Mesodermal cell (in vitro differentiated cells): ENCODE measurements around the gene PTPN6.

ENCODE experiments used
- H3K27ac ChIP-seq: 2 replicates; pipeline ENCODE4 v1.7.0; 2013; ENCODE audit warnings: mild to moderate bottlenecking, low read depth, low read length, moderate library complexity; ENCODE audit not compliant: severe bottlenecking
- H3K36me3 ChIP-seq: 2 replicates; pipeline ENCODE4 v1.7.1; 2013; ENCODE audit warnings: mild to moderate bottlenecking, low read length, moderate library complexity; ENCODE audit not compliant: control insufficient read depth, insufficient read depth
- H3K4me1 ChIP-seq: one replicate; pipeline ENCODE4 v1.7.1; 2013; ENCODE audit warnings: mild to moderate bottlenecking, low read length; ENCODE audit not compliant: insufficient read depth, control insufficient read depth, poor library complexity, severe bottlenecking
- H3K4me3 ChIP-seq: 2 replicates; pipeline ENCODE4 v1.7.0; 2013; ENCODE audit warnings: low read length, control low read depth, mild to moderate bottlenecking; ENCODE audit not compliant: insufficient read depth, poor library complexity, severe bottlenecking; ENCODE audit errors: extremely low read depth
- H3K9me3 ChIP-seq: 2 replicates; pipeline ENCODE4 v1.7.1; 2013; ENCODE audit warnings: mild to moderate bottlenecking, low read length, moderate library complexity; ENCODE audit not compliant: control insufficient read depth
- WGBS, 2 experiments: methylation state at CpG; one replicate each; pipeline ENCODE4 v1.1.5; 2013; ENCODE audit warnings: missing lambda C conversion rate in 2 of 2; ENCODE audit not compliant: insufficient coverage in 2 of 2; 5-methylcytosine and 5-hydroxymethylcytosine counted together

The PTPN6 gene

DNA sequence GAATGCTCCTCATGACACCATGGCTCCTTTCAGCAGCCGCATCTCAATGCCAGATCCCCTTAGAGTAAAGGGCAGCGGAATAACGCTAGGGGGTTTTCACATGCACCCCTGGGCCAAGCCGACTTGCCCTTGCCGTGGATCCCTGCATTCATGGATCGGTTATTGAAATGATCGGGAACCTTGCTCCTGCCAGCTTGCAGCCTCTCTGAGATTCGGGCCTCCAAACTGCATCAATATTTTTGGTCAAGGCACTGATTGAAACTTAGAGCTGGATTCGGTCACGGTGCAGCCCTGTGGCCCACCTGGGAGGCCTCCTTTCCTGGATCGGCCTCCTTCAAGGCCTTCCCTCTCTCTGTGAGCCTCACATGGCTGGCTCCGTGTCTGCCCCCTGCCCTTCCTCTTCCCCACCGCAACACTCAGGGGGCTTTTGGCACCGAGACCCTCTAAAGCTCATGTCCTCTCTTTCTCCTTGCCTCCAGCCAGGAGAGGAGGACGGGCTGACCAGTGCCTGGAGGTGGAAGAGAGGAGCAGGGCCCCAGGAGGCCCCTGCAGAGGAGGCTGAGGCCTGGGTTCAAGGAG, 1.8 kb downstream of the PTPN6 start:
- H3K4me1 ChIP-seq: peaks cover 36% of the 10 kb centered on the region
- H3K27ac ChIP-seq: peak overlapping the region; percentile 53
- WGBS, 2 experiments: 93 to 97% methylated on average over 11 to 13 of the region's 15 CpGs
- no peak overlapping the region for H3K4me3 ChIP-seq
- H3K36me3 ChIP-seq: no peaks in the 10 kb centered on the region
- H3K9me3 ChIP-seq: no peaks in the 10 kb centered on the region

DNA sequence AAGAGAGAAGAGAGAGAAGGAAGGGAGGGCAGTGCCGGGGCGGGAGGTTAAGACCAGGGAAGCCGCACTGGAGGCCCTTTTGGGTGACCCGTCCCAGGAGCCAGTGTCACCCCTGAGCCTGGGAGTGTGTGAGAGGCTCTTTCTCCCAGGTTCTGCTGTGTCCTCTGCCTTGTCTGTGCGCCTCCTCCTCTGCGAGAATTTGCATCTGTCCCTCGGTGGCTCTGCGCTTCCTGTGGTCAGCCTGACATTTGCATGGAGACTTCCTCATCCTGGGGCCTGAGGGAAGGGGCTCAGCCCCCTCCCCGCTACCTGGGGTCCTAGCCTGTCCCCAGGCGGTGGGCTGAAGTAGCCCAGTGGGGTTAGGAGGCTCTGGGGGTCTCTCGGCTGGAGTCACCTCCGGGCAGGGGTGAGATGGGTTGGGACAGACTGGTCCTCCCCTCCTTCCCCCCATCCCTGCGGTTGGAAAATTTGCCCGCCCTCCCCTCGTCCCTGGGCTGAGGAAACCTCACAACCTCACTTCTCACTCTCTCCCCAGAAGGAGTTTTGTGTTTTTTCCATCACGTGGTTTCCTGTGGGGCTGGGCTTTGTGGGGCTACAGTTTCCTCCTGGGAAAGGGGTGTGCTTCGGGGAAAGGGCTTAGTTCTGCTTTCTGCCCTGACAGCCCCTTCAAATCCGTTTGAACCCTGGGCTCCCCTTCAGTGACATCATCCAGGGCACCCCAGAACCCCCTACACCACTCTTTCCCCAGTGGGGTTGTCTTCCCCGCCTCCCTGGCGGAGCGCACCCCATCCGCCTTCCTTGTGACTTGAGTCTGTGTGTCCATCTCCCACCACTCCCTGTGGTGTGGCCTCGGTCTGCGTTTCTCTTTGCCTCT, 2.5 kb downstream of the PTPN6 start:
- H3K9me3 ChIP-seq: no peaks in the 10 kb centered on the region
- H3K36me3 ChIP-seq: no peaks in the 10 kb centered on the region
- H3K4me1 ChIP-seq: peaks cover 42% of the 10 kb centered on the region
- WGBS, 2 experiments: 80 to 88% methylated on average over 13 to 16 of the region's 24 CpGs
- peak overlapping the region; percentile 53 for H3K27ac ChIP-seq
- H3K4me3 ChIP-seq: no peak overlapping the region

DNA sequence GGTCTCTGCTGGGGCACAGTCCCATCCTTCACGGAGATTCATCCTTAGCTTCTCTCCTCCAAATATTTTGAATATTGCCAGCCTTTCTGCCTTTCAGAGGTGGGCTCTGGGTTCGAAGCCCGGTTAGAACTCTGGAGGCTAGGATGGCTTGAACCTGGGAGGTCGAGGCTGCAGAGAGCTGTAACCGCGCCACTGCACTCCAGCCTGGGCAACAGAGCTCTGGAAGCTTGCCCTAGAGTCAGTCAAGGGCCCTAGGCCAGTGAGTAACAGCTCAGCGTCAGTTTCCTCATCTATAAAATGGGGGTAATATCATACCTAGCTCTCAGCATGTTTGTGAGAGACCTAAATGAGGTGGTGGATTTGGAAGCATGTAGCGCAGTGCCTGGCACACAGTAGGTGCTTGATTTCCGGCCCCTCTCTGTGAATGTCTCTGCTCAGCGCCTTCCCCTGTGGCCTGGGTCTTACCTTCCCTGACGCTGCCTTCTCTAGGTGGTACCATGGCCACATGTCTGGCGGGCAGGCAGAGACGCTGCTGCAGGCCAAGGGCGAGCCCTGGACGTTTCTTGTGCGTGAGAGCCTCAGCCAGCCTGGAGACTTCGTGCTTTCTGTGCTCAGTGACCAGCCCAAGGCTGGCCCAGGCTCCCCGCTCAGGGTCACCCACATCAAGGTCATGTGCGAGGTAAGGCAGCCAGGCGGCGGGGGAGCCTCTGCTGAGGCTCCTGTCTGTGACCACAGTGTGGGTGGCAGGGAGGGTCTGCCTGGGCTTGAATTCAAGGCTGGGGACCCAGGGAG, 3.4 kb downstream of the PTPN6 start:
- H3K4me3 ChIP-seq: no peak overlapping the region
- no peak overlapping the region for H3K27ac ChIP-seq
- no peaks in the 10 kb centered on the region for H3K36me3 ChIP-seq
- H3K9me3 ChIP-seq: no peaks in the 10 kb centered on the region
- H3K4me1 ChIP-seq: peaks cover 50% of the 10 kb centered on the region
- 90 to 96% methylated on average over 17 to 21 of the region's 21 CpGs for WGBS, 2 experiments

DNA sequence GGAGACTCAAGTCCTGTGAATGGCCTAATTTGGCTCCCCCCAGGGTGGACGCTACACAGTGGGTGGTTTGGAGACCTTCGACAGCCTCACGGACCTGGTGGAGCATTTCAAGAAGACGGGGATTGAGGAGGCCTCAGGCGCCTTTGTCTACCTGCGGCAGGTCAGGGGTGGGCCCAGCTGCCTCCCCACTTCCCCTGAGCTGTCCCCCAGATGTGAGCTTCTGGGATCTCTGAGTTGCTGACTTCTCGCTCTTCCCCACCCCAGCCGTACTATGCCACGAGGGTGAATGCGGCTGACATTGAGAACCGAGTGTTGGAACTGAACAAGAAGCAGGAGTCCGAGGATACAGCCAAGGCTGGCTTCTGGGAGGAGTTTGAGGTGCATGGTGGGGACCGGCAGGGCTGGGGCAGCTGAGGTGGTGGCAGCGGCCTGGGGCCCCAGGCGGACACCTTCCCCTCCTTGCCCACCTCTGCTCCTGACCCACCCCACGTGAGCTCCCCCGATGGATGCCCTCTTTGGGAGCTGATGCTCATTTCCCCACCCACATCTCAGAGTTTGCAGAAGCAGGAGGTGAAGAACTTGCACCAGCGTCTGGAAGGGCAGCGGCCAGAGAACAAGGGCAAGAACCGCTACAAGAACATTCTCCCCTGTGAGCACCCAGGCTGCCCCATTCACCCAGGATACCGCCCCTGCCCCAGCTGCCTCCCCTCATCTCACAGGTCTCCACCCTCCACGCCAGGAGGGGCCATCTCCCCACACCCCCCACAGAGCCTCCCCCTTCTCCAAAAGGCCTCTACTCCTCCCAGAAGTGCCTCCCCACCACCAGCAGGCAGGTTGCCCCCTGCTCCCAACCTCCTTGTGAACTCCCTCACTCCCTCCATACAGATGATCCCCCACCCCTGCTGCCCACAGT, 4.2 kb downstream of the PTPN6 start:
- WGBS, 2 experiments: 94 to 97% methylated on average over 19 of the region's 22 CpGs
- Histone ChIP-seq H3K36me3 (no peaks in the 10 kb centered on the region), H3K9me3 (no peaks in the 10 kb centered on the region), H3K4me1 (peaks cover 52% of the 10 kb centered on the region), H3K27ac (no peak overlapping the region), H3K4me3 (no peak overlapping the region)

DNA sequence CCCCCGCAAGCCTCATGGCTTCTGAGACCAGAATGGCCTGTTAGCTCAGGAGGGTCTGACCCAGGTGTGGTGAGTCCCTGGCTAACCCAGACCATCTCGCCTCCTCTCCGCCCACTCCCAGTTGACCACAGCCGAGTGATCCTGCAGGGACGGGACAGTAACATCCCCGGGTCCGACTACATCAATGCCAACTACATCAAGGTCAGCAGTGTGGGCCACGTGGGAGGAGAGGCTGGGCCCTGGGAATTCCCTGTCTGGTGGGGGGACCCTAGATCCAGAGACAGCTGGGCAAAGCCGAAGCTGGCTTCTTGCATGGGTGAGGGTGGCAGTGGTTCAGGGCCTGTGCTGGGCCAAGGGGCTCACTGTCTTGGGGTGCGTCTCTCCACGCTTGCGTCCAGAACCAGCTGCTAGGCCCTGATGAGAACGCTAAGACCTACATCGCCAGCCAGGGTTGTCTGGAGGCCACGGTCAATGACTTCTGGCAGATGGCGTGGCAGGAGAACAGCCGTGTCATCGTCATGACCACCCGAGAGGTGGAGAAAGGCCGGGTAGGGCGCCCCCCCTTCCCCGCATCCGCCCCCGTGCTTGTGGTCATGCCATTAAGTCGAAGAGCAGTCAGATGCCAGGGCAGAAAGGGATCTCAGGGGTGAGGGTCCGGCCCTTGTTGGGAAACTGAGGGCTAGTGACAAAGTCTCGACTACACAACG, 5.0 kb downstream of the PTPN6 start:
- WGBS, 2 experiments: 85 to 89% methylated on average over 25 to 28 of the region's 28 CpGs
- no peaks in the 10 kb centered on the region for H3K36me3 ChIP-seq
- peaks cover 47% of the 10 kb centered on the region for H3K4me1 ChIP-seq
- no peaks in the 10 kb centered on the region for H3K9me3 ChIP-seq
- H3K4me3 ChIP-seq: no peak overlapping the region
- no peak overlapping the region for H3K27ac ChIP-seq

DNA sequence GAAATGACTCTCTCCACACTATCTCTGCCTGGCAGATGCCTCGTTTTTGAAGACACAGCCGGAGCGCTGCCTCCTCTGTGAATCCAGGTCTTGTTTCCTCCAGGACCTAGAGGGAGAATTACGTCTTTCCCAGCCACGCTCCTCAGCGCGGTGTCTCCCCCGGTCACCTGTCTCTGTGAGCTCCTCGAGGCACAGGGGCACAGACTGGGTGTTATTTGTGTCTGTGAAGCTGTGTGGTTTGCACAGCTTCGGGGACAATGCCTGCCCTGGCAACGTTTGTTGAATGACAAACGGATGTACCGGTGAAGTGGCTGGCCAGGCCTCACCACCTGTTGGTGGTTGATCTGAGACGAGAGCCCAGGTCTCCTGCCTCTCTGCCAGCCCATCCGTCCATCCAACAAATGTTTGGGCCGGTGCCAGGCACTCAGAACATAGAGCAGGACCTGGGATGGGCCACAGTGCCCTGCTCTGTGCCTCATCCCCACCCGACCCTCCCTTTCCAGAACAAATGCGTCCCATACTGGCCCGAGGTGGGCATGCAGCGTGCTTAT, 6.1 kb downstream of the PTPN6 start:
- peaks cover 42% of the 10 kb centered on the region for H3K4me1 ChIP-seq
- no peak overlapping the region for H3K27ac ChIP-seq
- H3K36me3 ChIP-seq: no peaks in the 10 kb centered on the region
- WGBS, 2 experiments: 93 to 94% methylated on average over 16 to 20 of the region's 20 CpGs
- no peaks in the 10 kb centered on the region for H3K9me3 ChIP-seq
- no peak overlapping the region for H3K4me3 ChIP-seq

DNA sequence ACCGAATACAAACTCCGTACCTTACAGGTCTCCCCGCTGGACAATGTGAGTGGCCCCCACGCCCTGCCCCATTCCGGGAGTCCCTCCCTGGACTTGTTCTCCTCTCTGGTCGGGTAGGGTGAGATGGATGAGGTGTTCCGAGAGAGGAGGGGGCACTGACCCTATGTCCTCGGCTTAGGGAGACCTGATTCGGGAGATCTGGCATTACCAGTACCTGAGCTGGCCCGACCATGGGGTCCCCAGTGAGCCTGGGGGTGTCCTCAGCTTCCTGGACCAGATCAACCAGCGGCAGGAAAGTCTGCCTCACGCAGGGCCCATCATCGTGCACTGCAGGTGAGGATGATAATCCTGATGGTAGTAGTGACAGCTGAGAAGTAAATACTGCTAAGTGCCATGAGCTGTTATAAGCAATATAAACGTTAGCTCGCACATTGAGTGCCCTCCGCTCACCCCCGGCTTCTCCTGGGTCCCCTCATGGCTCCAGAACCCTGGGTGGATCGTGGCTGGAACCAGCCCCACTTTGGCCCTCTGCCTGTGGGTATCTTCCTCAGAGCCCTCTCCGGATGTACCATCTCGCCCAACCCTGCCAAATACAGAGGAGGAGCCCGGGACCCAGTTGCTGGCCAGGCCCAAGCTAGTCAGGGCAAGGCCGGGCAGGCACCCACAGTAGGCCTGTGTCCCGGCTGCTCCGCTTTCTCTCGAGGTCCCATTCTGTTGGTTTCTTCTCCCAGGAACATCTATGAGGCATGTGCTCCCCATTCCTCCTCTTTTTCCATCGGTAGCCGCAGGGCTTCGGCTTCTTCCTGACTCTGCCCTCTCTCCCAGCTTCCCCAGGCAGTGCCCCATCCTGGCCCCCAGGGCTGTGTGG, 6.8 kb downstream of the PTPN6 start:
- Histone ChIP-seq H3K27ac (no peak overlapping the region), H3K4me1 (peaks cover 41% of the 10 kb centered on the region), H3K36me3 (no peaks in the 10 kb centered on the region), H3K4me3 (no peak overlapping the region), H3K9me3 (no peaks in the 10 kb centered on the region)
- WGBS, 2 experiments: 90 to 93% methylated on average over 23 to 25 of the region's 28 CpGs

DNA sequence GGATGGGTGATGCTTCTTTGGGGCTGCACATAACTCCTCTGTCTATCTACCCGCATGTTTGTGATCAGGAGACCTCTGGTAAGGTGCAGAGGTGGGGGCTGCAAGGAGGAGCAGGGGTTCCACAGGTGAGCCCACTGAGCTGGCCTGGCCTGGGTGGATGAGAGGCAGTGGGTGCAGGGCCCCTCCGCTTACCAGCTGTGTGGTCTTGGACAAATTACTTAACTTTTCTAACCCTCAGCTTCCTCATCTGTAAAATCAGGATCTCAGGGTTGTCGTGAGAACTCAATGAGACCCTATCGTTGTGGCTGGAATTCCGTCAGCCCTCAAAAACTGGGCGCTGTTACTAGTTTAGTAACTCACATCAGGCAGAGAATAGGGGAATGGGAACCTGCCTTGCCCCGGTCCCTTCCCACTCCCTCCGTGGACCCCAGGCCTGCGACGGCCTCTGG, 7.5 kb downstream of the PTPN6 start:
- 89 to 90% methylated on average over 9 of the region's 10 CpGs for WGBS, 2 experiments
- Histone ChIP-seq H3K36me3 (no peaks in the 10 kb centered on the region), H3K4me3 (no peak overlapping the region), H3K4me1 (peaks cover 34% of the 10 kb centered on the region), H3K27ac (no peak overlapping the region), H3K9me3 (no peaks in the 10 kb centered on the region)
